ENCODE measurements around the gene SYPL2. TPM values are rescaled to one million over a fixed set of nuclear protein-coding genes. Genes with fewer than 3 reads are reported as not detected.

Gene SYPL2
- total and polyA plus RNA-seq, 2 of the 8 experiments (the other 6 are each of a cell fraction or from before 2014, with no cell fraction given) = 1.5 TPM

GRCh38 chr1:109432336-109432735 lies 34.0 kb upstream of the SYPL2 start:
- POLR2A ChIA-PET (ENCODE audit: partially characterized antibody) = interaction anchor here (0.9 kb wide), 1 partner anchor 20 kb away, joined by 3 read pairs; no protein-coding TSS in a partner anchor
- H2BK120ac ChIP-seq (replicated peaks; ENCODE audit: low read depth, low read length) = no peak overlapping the region
- CTCF ChIA-PET (ENCODE audit: partially characterized antibody) = interaction anchor here (0.8 to 1.0 kb wide), 2 partner anchors 59 to 101 kb away, joined by 3 read pairs; no protein-coding TSS in a partner anchor
- TF ChIP-seq FOSL1 (IDR thresholded peaks at IDR 0.05; ENCODE audit: insufficient read depth, low read depth, low read length) = no peak
- no peak for TF ChIP-seq ATF3 (IDR thresholded peaks at IDR 0.05; ENCODE audit: insufficient read depth, low read depth, low read length)
- no peak for TF ChIP-seq E2F6 (IDR thresholded peaks at IDR 0.05)
- TF ChIP-seq BACH1 (IDR thresholded peaks at IDR 0.05; ENCODE audit: low read length) = no peak
- TF ChIP-seq CHD1 (IDR thresholded peaks at IDR 0.05; ENCODE audit: low read depth, low read length) = no peak
- TF ChIP-seq HDAC6 (IDR thresholded peaks at IDR 0.05; ENCODE audit: low read depth, low read length) = no peak
- no peak for TF ChIP-seq ASH2L (IDR thresholded peaks at IDR 0.05; ENCODE audit: low read length)
- TF ChIP-seq CTCF (IDR thresholded peaks at IDR 0.05; ENCODE audit: control extremely low read depth in 1 of 3, insufficient read depth in 1 of 3, low read depth in 1 of 3, low read length in 3 of 3) = no peak
- no peak for TF ChIP-seq ATF2 (IDR thresholded peaks at IDR 0.05; ENCODE audit: low read length)

More at GRCh38 chr1:109432336-109432735, 34.0 kb upstream of the SYPL2 start:
- Histone ChIP-seq H3K4me3 (ENCODE audit: extremely low read depth in 1 of 4, insufficient read depth in 2 of 4, low read depth in 3 of 4, low read length in 4 of 4) (no peak overlapping the region), H3K4ac (replicated peaks; ENCODE audit: insufficient read length, low read depth, low read length) (no peak overlapping the region), H3K79me2 (ENCODE audit: control insufficient read depth in 1 of 2, insufficient read depth in 2 of 2, low read length in 2 of 2) (peaks cover 0 to 4% of the 10 kb centered on the region in 2 experiments; a peak in 2 of 4 replicates), H2AFZ (ENCODE audit: low read length) (no peak overlapping the region), H4K91ac (replicated peaks; ENCODE audit: insufficient read length, low read length) (no peak overlapping the region), H3K23ac (ENCODE audit: insufficient read length) (no peak overlapping the region), H3K79me1 (ENCODE audit: low read depth, low read length) (no peaks in the 10 kb centered on the region), H3K27me3 (replicated peaks in 1 of 4; ENCODE audit: control insufficient read depth in 3 of 4, extremely low read depth in 1 of 4, insufficient read depth in 3 of 4, low read length in 3 of 4) (no peaks in the 10 kb centered on the region), H3K27ac (ENCODE audit: low read depth, low read length) (no peak overlapping the region), H3K9ac (replicated peaks in 1 of 4; ENCODE audit: extremely low read depth in 1 of 4, low read depth in 3 of 4, low read length in 3 of 4) (no peak overlapping the region), H3K14ac (ENCODE audit: insufficient read length) (no peak overlapping the region), H4K20me1 (replicated peaks in 1 of 2; ENCODE audit: control insufficient read depth in 1 of 2, insufficient read depth in 2 of 2, low read length in 2 of 2) (no peaks in the 10 kb centered on the region), H2AK5ac (ENCODE audit: low read depth, low read length) (no peak overlapping the region), H2BK20ac (ENCODE audit: low read length) (no peak overlapping the region), H3K4me2 (ENCODE audit: insufficient read depth in 1 of 2, low read depth in 2 of 2, low read length in 2 of 2) (no peak overlapping the region), H2BK5ac (ENCODE audit: low read depth, low read length) (no peak overlapping the region), H3K4me1 (replicated peaks in 1 of 4; ENCODE audit: control insufficient read depth in 3 of 4, insufficient read depth in 4 of 4, low read length in 3 of 4) (no peaks in the 10 kb centered on the region; a peak in 1 of 7 replicates), H3K36me3 (ENCODE audit: control insufficient read depth in 2 of 4, insufficient read depth in 4 of 4, low read length in 3 of 4) (no peaks in the 10 kb centered on the region), H4K8ac (ENCODE audit: extremely low read depth, insufficient read depth, low read length) (no peak overlapping the region), H3K56ac (replicated peaks; ENCODE audit: insufficient read length, low read depth, low read length) (no peak overlapping the region), H3K18ac (ENCODE audit: extremely low read depth, low read length) (no peak overlapping the region), H3K23me2 (ENCODE audit: low read depth, low read length) (no peaks in the 10 kb centered on the region; the same call in 1 of the 2 replicates), H2BK15ac (ENCODE audit: low read length) (no peak overlapping the region), H2BK12ac (ENCODE audit: low read depth, low read length) (no peak overlapping the region), H4K5ac (ENCODE audit: insufficient read length, low read depth, low read length) (no peak overlapping the region), H3K9me3 (ENCODE audit: insufficient read depth in 2 of 2, low read depth in 1 of 2, low read length in 1 of 2) (peaks cover 0 to 8% of the 10 kb centered on the region in 2 experiments; a peak in 1 of 4 replicates)
- no peak for FAIRE-seq
- no peak for DNase-seq (ENCODE audit: low read depth in 1 of 2, low spot score in 2 of 2)
